COLO829 (cell line): Measurements from ENCODE around the gene PRRG3.

Experiments used
- DNase-seq: peaks from one replicate; pipeline ENCODE4 v3.0.0; 2012; ENCODE audit warnings: low spot score

The PRRG3 gene

GRCh38 chrX:151743651-151744470, 48.6 kb downstream of the PRRG3 start:
- no peak for DNase-seq

DNA sequence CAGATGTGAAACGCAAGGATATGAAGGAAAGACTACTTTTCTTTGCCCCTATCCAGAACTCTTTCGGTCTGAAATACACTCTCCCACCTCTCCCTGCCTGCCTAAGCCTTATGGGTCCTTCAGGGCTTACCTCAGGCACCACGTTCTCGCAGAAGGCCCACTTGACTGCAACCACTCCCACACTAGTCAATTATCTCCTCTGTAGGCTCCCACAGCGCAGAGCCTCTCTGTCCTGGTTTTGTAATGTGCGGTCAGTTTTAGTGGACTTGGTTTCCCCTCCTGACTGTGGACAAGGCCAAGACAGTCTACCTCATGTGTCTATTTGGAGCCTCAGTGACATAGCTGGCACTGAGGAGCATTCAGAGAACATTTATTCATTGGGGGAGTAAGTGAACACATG, 50.4 kb downstream of the PRRG3 start:
- DNase-seq: no peak

DNA sequence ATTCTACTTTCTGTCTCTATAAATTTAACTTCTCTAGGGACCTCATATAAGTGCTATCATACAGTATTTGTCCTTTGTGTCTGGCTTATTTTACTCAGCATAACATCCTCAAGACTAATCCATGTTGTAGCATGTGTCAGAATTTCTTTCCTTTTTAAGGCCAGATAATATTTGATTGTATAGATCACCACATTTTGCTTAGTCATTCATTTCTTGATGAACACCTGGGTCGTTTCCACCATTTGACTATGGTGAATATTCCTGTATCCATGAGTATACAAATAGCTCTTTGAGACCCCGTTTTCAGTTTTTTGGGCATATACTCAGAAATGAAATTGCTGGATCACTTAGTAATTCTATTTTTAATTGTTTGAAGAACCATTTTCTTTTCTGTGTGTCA, 51.2 kb downstream of the PRRG3 start:
- DNase-seq: no peak

- no peak for DNase-seq
Measured at GRCh38 chrX:151750511-151750910, 55.3 kb downstream of the PRRG3 start.

DNA sequence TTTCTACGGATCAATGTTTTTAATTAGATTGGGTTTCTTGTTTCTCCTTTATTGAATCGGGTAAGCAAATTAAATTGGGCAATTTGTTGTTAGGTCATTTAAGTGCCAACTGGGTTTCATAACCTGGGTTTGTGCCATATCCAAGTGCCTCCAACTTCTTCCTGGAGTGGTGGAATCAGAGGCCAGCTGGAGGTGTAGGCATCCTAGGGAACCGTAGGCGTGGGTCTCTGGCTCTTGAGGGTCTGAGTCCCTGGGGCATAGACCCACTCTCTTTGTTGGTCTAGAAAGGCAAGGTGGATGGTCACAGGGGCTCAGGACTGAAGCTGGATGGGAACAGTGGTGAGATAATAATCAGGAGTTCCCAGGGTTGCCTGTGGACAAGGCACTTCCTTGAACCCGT, 57.6 kb downstream of the PRRG3 start:
- DNase-seq: no peak

DNA sequence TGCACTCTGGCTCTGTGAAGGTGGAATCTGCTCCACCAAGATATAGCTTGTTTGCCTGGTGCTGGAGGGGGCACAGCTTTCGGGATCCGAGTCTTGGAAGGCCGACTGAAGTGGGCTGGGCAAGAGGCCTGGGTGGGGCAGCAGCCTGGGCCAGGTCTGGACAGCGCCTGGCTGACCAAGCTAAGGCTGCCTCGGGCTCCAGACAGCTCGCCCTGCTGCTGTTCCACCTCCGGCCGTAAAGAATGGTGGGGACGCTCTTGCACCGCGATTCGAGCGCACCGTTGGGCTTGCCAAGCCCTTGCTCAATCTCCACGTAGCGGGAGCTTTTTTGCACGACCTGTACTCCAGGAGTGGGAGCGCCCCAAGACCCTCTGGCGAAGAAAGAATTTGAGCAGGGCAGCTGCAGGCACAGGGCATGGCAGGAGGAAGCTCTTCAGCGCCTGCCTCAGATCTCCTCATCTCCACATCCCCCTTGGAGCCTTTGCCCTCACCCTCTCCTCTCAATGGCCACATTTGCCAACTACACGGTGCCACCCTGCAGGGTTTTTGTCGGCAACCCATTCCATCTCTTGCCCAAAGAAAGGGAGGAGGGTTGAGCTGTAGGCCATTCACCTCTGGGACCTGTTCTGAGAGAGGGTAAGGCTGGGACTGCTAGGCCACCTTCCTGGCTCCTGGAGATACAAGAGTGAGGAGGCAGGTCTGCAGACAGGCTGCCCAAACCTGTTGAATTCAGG, 58.2 kb downstream of the PRRG3 start:
- DNase-seq: peak; percentile 62

DNA sequence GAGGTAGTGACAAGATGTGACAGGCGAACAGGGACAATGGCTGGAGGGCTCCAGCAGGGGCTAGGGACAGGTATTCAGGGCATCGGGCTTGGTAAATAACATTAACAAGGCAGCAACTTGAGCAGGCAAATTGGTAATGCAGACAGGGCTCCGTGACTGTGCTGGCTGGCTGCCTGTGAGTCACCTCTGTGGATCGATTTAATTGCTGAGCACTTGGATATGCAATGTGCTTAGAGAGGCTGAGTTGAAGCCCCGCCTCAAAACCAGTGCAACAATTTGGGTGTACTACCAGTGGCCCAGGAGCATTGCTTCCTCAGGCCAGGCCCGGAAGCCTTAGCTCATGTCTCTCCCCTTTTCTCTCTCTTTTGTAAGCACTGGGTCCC, 58.8 kb downstream of the PRRG3 start:
- no peak for DNase-seq

- DNase-seq: no peak
Measured at GRCh38 chrX:151754641-151755215, 59.5 kb downstream of the PRRG3 start.
